Gastrocnemius medialis (tissue), 4 donors: ENCODE data around the gene AK8. TPM values are rescaled to one million over a fixed set of nuclear protein-coding genes. Genes with fewer than 3 reads are reported as not detected.

ENCODE experiments used
- ATAC-seq, 2 donors: fragments of 150-250 bp; one replicate each; pipeline ENCODE4 v1.9.1; 2016
- DNase-seq, 2 donors: peaks; one replicate each; pipeline ENCODE4 v3.0.0-alpha.2; 2019
- H3K27ac ChIP-seq, 4 donors: fragments of 200-600 bp; sonication (generic); 1 replicate in 1 of 4; 2 replicates in 3 of 4; pipeline ENCODE4 v1.5.1; 2016 to 2018; ENCODE audit warnings: mild to moderate bottlenecking in 2 of 4, moderate library complexity in 1 of 4
- H3K27me3 ChIP-seq, 3 donors: fragments of 200-600 bp; sonication (generic) in 2 of 3; 1 replicate in 1 of 3; 2 replicates in 2 of 3; pipeline versions ENCODE4 v1.5.1 to v1.6.0; 2016 to 2019; ENCODE audit warnings: mild to moderate bottlenecking in 1 of 3, moderate library complexity in 1 of 3
- H3K36me3 ChIP-seq, 2 donors: fragments of 200-600 bp; sonication (generic) in 1 of 2; one replicate each; pipeline ENCODE4 v1.5.1; 2017 to 2018
- H3K4me1 ChIP-seq, 2 donors: fragments of 200-600 bp; sonication (generic) in 1 of 2; one replicate each; pipeline ENCODE4 v1.5.1; 2016 to 2017; ENCODE audit warnings: mild to moderate bottlenecking in 2 of 2
- H3K4me3 ChIP-seq, 4 donors: fragments of 200-600 bp; sonication (generic) in 3 of 4; 1 replicate in 1 of 4; 2 replicates in 3 of 4; pipeline ENCODE4 v1.5.1; 2016 to 2019; ENCODE audit warnings: mild to moderate bottlenecking in 2 of 4
- H3K9me3 ChIP-seq, 3 donors: fragments of 200-600 bp; sonication (generic) in 2 of 3; 1 replicate in 1 of 3; 2 replicates in 2 of 3; pipeline ENCODE4 v1.5.1; 2016 to 2019
- CTCF ChIP-seq, 5 experiments: fragments of 450-650 bp in 3 of 5; fragments of 200-600 bp in 2 of 5; sonication (generic) in 2 of 5; IDR thresholded peaks in 4 of 5; conservative IDR thresholded peaks in 1 of 5; 1 replicate in 4 of 5; 2 replicates in 1 of 5; pipeline ENCODE4 v1.5.1; 2016 to 2019; ENCODE audit warnings: antibody characterized with exemption in 5 of 5, mild to moderate bottlenecking in 3 of 5, moderate library complexity in 3 of 5
- POLR2A ChIP-seq, 2 donors: fragments of 450-650 bp; IDR thresholded peaks; one replicate each; pipeline ENCODE4 v1.6.1; 2017; ENCODE audit warnings: antibody characterized with exemption in 2 of 2, mild to moderate bottlenecking in 2 of 2, moderate library complexity in 2 of 2
- in situ Hi-C, 4 donors: fragments of 200-750 bp; cut with MboI; loops; one replicate each; pipeline versions ENCODE4 v1.15.0 to v1.8.0; 2017; ENCODE audit warnings: low sequenced_read_pairs in 4 of 4
- intact Hi-C: fragments of 100-400 bp; cut with DNase I; formaldehyde crosslinking; loops from one replicate; pipeline ENCODE4 v1.15.1; 2023; ENCODE audit warnings: low total_unique reads
- total RNA-seq, 4 donors: library from RNA; depleted of rRNA; stranded (reverse); fragments of >200 nt; gene quantifications; one replicate each; pipeline versions ENCODE4 v1.1.0 to v1.2.3, GENCODE V29; 2016

Gene AK8
- total RNA-seq, 4 donors from 2014 or later: not detected

GRCh38 chr9:132885720-132886333 is 7.7 kb upstream of the AK8 start:
- Histone ChIP-seq H3K9me3 (no peaks in the 10 kb centered on the region), H3K27ac (no peak overlapping the region), H3K27me3 (no peaks in the 10 kb centered on the region), H3K36me3 (no peaks in the 10 kb centered on the region), H3K4me3 (no peak overlapping the region), H3K4me1 (no peaks in the 10 kb centered on the region)
- in situ Hi-C loops: no loop called here
- TF ChIP-seq POLR2A (IDR thresholded peaks at IDR 0.05) (no peak), CTCF (IDR thresholded peaks at IDR 0.05 in 4 of 5, conservative IDR thresholded peaks at IDR 0.05 in 1 of 5) (no peak)
- ATAC-seq (no peak), DNase-seq (no peak)
- intact Hi-C loops: no loop called here

DNA sequence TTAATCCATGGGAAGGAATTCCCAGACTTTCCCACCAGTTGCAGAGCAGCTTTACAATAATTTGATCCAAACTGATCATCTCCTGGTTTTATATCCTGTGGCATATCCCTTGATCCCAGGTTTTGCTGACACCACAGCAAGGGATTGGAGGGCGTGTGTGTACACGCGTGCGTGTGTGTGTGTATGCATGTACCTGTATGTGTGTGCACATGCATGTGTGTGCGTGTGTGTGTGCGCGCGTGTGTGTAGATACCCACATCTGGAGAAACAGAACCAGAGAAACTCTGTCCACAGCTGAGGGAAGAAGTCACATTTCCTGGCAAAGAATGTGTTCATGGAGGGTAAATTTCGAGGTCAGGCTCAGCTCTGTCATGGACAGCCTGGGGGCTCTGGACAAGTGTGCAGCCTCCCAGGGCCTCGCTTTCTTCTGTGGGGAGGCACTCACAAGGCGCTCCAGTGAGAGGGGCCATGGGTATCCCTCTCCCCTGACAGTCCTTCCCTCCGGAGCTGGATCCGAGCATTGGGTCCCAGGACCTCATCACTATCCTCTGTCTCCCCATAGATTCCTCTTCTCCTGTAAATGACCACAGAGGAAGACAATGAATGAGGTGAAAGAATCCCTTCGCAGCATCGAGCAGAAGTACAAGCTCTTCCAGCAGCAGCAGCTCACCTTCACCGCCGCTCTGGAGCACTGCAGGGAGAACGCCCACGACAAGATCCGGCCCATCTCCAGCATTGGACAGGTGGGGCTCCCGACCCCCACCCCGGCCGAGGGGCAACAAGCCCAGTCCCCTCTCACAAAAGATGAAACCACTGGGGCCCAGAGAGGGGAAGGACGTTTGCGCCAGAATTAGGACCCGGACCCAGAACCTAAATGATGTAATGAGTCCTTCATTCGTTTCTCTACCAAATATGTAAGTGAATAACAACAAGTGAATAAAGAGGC is 5.5 kb upstream of the AK8 start:
- Histone ChIP-seq H3K4me1 (peaks cover 0 to 3% of the 10 kb centered on the region in 2 donors), H3K36me3 (no peaks in the 10 kb centered on the region), H3K9me3 (no peaks in the 10 kb centered on the region), H3K27me3 (peaks cover 0 to 2% (median 0%) of the 10 kb centered on the region in 3 donors), H3K4me3 (no peak overlapping the region), H3K27ac (no peak overlapping the region)
- in situ Hi-C loops: no loop called here
- ATAC-seq (no peak), DNase-seq (no peak)
- intact Hi-C loops: no loop called here
- TF ChIP-seq CTCF (IDR thresholded peaks at IDR 0.05 in 4 of 5, conservative IDR thresholded peaks at IDR 0.05 in 1 of 5) (no peak), POLR2A (IDR thresholded peaks at IDR 0.05) (no peak)

- no peaks in the 10 kb centered on the region for H3K9me3 ChIP-seq
- no peaks in the 10 kb centered on the region for H3K36me3 ChIP-seq
- no peak overlapping the region for H3K4me3 ChIP-seq
- in situ Hi-C loops (no loop called here), intact Hi-C loops (no loop called here)
- TF ChIP-seq POLR2A (IDR thresholded peaks at IDR 0.05) (no peak), CTCF (IDR thresholded peaks at IDR 0.05 in 4 of 5, conservative IDR thresholded peaks at IDR 0.05 in 1 of 5) (no peak)
- peaks cover 0 to 9% of the 10 kb centered on the region in 2 donors for H3K4me1 ChIP-seq
- DNase-seq: no peak
- no peak overlapping the region for H3K27ac ChIP-seq
- ATAC-seq: no peak
- H3K27me3 ChIP-seq: peaks cover 0 to 6% (median 5%) of the 10 kb centered on the region in 3 donors
These were observed 4.5 kb upstream of the AK8 start for GRCh38 chr9:132882616-132883015.

DNA sequence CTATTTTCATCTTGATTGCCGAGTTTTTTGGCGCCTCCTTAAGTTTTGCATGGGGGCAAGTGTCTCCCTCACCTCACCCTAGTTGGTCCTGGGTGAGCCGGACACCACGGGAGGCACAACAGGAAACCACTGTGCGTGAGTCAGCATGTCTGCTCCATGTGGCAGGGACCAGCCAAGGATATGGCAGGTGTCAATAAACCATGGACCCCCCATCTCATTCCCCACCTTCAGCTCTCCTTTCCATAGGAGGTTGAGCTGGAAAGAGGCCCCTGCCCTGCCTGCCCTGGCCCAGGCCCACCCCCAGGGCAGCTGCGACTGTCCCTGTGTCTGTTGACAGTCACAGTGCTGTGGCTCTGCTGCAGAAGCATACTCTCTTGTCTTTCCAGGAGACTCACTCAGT is 3.7 kb upstream of the AK8 start:
- Histone ChIP-seq H3K9me3 (no peaks in the 10 kb centered on the region), H3K27me3 (peaks cover 0 to 6% (median 5%) of the 10 kb centered on the region in 3 donors), H3K4me3 (no peak overlapping the region), H3K27ac (no peak overlapping the region), H3K4me1 (peaks cover 0 to 10% of the 10 kb centered on the region in 2 donors), H3K36me3 (no peaks in the 10 kb centered on the region)
- no peak for TF ChIP-seq POLR2A (IDR thresholded peaks at IDR 0.05)
- no peak for TF ChIP-seq CTCF (IDR thresholded peaks at IDR 0.05 in 4 of 5, conservative IDR thresholded peaks at IDR 0.05 in 1 of 5)
- ATAC-seq: no peak
- no peak for DNase-seq
- intact Hi-C loops: no loop called here
- in situ Hi-C loops: no loop called here
